Measurements from ENCODE around the gene ACAA1. TPM values are rescaled to one million over a fixed set of nuclear protein-coding genes. Genes with fewer than 3 reads are reported as not detected.
A peak's percentile ranks its signal among the peaks of the same experiment; 100 is the strongest.

The ACAA1 gene
- total and polyA plus RNA-seq, 10 of the 15 experiments (the other 5 are each of a cell fraction or from before 2014, with no cell fraction given) = 5.7 to 85.4 (median 60.6) TPM

GRCh38 chr3:38164952-38165721, 28.2 kb upstream of the ACAA1 start, which contains the start of gene OXSR1 (continued):
- TF ChIP-seq SMARCA5 (IDR thresholded peaks at IDR 0.05) (peak; percentile 75; the same call in 1 of the 2 replicates), NRF1 (conservative IDR thresholded peaks at IDR 0.05; ENCODE audit: low read depth, low read length) (no peak), SIN3A (IDR thresholded peaks at IDR 0.05; ENCODE audit: low read depth, low read length) (no peak), LARP7 (IDR thresholded peaks at IDR 0.05) (peak; percentile 94; the same call in 1 of the 2 replicates), ESRRA (IDR thresholded peaks at IDR 0.05; ENCODE audit: low read length) (peak; percentile 61; the same call in 1 of the 2 replicates), POU2F2 (IDR thresholded peaks at IDR 0.05; ENCODE audit: borderline replicate concordance, low read depth, low read length) (no peak; the same call in 2 of the 3 replicates), MEF2B (IDR thresholded peaks at IDR 0.05; ENCODE audit: partially characterized antibody, poor library complexity, severe bottlenecking) (peak; percentile 51), IRF5 (IDR thresholded peaks at IDR 0.05; ENCODE audit: borderline replicate concordance) (no peak), MYC (IDR thresholded peaks at IDR 0.05; ENCODE audit: insufficient read depth, insufficient read length, insufficient replicate concordance, low read length, severe bottlenecking) (no peak), RELB (IDR thresholded peaks at IDR 0.05; ENCODE audit: low read depth) (0 out of 2 replicates have a peak, but pooled peaks have one; percentile 68), EGR1 (IDR thresholded peaks at IDR 0.05; ENCODE audit: borderline replicate concordance in 1 of 2, low read depth in 2 of 2, low read length in 2 of 2) (peak; percentile 46 to 79; a peak in 2 of 3 replicates), SREBF1 (IDR thresholded peaks at IDR 0.05; ENCODE audit: low read length) (no peak), PAX5 (IDR thresholded peaks at IDR 0.05; ENCODE audit: borderline replicate concordance, low read depth, low read length) (no peak), KLF5 (IDR thresholded peaks at IDR 0.05; ENCODE audit: partially characterized antibody) (no peak)
- TF ChIP-seq, protein P1, sequence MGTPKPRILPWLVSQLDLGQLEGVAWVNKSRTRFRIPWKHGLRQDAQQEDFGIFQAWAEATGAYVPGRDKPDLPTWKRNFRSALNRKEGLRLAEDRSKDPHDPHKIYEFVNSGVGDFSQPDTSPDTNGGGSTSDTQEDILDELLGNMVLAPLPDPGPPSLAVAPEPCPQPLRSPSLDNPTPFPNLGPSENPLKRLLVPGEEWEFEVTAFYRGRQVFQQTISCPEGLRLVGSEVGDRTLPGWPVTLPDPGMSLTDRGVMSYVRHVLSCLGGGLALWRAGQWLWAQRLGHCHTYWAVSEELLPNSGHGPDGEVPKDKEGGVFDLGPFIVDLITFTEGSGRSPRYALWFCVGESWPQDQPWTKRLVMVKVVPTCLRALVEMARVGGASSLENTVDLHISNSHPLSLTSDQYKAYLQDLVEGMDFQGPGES (IDR thresholded peaks at IDR 0.05) = peak; percentile 84
- TF ChIP-seq, protein P2, sequence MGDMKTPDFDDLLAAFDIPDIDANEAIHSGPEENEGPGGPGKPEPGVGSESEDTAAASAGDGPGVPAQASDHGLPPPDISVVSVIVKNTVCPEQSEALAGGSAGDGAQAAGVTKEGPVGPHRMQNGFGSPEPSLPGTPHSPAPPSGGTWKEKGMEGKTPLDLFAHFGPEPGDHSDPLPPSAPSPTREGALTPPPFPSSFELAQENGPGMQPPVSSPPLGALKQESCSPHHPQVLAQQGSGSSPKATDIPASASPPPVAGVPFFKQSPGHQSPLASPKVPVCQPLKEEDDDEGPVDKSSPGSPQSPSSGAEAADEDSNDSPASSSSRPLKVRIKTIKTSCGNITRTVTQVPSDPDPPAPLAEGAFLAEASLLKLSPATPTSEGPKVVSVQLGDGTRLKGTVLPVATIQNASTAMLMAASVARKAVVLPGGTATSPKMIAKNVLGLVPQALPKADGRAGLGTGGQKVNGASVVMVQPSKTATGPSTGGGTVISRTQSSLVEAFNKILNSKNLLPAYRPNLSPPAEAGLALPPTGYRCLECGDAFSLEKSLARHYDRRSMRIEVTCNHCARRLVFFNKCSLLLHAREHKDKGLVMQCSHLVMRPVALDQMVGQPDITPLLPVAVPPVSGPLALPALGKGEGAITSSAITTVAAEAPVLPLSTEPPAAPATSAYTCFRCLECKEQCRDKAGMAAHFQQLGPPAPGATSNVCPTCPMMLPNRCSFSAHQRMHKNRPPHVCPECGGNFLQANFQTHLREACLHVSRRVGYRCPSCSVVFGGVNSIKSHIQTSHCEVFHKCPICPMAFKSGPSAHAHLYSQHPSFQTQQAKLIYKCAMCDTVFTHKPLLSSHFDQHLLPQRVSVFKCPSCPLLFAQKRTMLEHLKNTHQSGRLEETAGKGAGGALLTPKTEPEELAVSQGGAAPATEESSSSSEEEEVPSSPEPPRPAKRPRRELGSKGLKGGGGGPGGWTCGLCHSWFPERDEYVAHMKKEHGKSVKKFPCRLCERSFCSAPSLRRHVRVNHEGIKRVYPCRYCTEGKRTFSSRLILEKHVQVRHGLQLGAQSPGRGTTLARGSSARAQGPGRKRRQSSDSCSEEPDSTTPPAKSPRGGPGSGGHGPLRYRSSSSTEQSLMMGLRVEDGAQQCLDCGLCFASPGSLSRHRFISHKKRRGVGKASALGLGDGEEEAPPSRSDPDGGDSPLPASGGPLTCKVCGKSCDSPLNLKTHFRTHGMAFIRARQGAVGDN (IDR thresholded peaks at IDR 0.05) = peak; percentile 77
- TF ChIP-seq, protein P3, sequence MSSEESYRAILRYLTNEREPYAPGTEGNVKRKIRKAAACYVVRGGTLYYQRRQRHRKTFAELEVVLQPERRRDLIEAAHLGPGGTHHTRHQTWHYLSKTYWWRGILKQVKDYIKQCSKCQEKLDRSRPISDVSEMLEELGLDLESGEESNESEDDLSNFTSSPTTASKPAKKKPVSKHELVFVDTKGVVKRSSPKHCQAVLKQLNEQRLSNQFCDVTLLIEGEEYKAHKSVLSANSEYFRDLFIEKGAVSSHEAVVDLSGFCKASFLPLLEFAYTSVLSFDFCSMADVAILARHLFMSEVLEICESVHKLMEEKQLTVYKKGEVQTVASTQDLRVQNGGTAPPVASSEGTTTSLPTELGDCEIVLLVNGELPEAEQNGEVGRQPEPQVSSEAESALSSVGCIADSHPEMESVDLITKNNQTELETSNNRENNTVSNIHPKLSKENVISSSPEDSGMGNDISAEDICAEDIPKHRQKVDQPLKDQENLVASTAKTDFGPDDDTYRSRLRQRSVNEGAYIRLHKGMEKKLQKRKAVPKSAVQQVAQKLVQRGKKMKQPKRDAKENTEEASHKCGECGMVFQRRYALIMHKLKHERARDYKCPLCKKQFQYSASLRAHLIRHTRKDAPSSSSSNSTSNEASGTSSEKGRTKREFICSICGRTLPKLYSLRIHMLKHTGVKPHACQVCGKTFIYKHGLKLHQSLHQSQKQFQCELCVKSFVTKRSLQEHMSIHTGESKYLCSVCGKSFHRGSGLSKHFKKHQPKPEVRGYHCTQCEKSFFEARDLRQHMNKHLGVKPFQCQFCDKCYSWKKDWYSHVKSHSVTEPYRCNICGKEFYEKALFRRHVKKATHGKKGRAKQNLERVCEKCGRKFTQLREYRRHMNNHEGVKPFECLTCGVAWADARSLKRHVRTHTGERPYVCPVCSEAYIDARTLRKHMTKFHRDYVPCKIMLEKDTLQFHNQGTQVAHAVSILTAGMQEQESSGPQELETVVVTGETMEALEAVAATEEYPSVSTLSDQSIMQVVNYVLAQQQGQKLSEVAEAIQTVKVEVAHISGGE (CRISPR knock-in tag; IDR thresholded peaks at IDR 0.05) = no peak

Data from GM12878 (cell line).